ENCODE data around the gene MET.
A peak's percentile ranks its signal among the peaks of the same experiment; 100 is the strongest.
"Not testable (repeated sequence)": the region's sequence is repeated elsewhere in the genome, so short reads cannot be mapped to it uniquely, and the experiment has no call there.

Gene MET

GRCh38 chr7:116698930-116699721 lies 27.1 kb downstream of the MET start:
- peak; percentile 95 for DNase-seq

DNA sequence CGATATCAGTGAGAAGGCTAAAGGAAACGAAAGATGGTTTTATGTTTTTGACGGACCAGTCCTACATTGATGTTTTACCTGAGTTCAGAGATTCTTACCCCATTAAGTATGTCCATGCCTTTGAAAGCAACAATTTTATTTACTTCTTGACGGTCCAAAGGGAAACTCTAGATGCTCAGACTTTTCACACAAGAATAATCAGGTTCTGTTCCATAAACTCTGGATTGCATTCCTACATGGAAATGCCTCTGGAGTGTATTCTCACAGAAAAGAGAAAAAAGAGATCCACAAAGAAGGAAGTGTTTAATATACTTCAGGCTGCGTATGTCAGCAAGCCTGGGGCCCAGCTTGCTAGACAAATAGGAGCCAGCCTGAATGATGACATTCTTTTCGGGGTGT lies 27.7 kb downstream of the MET start:
- DNase-seq = no peak

- no peak for DNase-seq
Measured at GRCh38 chr7:116702046-116702785, 30.2 kb downstream of the MET start.

DNA sequence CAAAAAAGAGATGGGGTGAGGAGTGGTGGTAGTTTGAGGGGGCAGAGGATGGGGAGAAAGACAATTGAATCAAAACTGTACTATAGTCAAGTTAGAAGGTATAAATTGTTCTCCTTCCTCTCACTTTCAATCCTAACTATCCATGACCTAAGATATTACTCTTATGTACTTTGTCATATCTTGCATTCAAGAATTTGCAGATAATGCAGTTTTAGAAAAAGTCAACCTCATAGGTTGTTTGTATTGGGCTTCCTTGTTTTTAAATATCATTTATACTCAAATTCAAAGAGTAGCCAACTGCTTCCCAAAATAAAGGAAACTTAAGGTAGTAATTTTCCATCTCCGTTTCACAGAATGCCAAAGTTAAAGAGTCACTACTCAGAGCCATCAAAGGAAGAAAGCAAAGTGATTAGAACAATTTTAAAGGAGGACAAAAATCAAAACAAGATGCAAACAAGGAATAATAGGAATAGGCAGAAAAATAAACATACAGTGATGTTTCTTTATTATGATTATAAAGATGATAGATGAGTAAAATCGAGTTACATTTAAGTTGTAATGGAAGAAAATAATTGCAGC lies 32.7 kb downstream of the MET start:
- no peak for DNase-seq

- DNase-seq = no peak
Measured at GRCh38 chr7:116705419-116705818, 33.4 kb downstream of the MET start.

- peak; percentile 44 for DNase-seq
Measured at GRCh38 chr7:116706668-116707126, 34.7 kb downstream of the MET start.

DNA sequence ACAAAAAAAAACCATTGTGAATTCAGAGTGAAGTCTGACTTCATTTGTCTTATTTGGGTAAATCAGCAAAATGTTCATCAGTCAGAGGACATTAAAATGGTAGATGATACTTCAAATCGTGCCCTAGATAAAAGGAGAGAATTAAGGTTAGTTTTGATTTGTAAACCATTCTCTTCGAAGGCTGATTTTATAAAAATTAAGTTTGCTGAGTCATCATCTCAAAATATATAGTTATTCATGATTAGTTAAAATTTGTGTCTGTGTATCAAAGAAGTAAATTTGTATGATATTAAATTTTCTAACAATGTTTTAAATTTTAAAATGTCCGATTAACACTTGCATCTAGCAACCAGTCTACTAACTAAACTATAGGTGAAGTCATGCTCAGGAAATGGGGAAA lies 35.3 kb downstream of the MET start:
- DNase-seq = no peak

GRCh38 chr7:116708248-116708647 lies 36.3 kb downstream of the MET start:
- no peak for DNase-seq

DNA sequence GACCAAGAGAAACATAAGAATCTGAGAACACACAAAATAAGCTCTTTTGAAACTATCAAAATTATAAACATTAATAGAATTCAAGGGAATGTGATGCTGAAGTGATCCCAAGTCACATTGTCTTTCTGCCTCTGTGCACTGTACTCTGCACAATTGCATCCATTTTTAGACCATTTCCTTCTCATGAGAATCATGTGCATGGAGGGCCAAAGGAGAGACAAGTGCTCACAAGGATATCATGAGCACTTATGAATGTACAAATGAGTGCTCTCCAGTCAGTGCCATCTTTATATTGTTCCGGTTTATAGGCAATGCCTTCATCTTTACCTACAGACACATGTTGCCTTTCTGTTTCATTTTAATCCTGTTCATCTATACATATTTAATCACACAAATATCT lies 36.9 kb downstream of the MET start:
- peak; percentile 47 for DNase-seq

- no peak for DNase-seq
Measured at GRCh38 chr7:116709336-116709735, 37.3 kb downstream of the MET start.

GRCh38 chr7:116710764-116711452 lies 38.9 kb downstream of the MET start:
- peak; percentile 55 for DNase-seq

DNA sequence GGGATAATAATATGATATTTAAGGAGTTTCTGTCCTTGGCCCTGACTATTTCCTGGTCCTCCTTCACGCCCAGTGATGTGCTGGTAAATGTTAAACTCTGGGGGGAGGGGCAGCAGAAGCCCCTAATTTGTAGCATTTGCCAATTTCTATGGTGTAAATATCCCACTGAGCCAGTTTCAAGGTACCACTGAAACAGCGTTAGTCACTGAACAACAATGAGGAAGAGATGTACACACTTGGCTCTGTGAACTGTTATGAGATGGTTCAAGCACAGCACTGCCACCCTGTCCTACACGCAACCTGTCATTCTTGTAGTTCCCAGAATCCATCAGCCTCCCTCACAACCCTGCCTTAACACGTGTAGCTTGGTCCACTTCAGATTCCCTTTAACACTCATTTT lies 39.8 kb downstream of the MET start:
- DNase-seq = no peak

- no peak for DNase-seq
Measured at GRCh38 chr7:116713500-116713899, 41.5 kb downstream of the MET start.

DNA sequence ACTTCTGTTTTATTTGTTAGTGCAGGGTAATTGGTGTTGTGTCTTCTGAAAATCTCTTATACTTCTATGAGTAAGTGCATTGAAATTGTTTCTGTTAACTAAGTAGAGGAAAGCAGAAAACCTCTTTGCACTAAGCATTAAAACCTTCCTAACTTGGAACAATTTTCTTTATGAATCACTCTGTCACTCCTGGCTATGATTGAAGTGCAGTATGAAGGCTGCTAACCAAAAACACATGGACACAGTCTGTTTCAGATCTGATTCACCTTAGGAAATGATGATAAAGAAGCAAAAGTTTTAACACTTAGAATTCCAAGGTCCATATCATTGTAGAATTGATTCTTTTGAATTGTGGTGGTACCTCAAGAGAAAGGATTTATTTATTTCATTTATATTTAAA lies 41.9 kb downstream of the MET start:
- no peak for DNase-seq

DNA sequence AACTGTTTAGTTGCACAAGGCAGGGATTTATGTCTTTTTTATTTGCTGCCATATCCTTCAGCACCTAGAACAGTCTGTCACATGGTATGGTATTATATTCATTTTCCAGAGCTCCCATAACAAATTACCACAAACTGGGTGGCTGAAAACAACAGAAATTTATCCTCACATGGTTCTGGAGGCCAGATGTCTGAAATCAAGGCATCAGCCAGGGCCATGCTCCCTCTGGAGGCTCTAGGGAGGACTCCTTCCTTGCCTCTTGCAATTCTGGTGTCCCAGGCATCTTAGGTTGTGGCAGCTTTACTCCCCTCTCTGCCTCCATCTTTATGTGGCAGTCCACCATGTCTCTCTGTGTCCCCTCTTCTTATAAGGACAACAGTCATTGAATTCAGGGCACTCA lies 43.1 kb downstream of the MET start:
- no peak for DNase-seq

DNA sequence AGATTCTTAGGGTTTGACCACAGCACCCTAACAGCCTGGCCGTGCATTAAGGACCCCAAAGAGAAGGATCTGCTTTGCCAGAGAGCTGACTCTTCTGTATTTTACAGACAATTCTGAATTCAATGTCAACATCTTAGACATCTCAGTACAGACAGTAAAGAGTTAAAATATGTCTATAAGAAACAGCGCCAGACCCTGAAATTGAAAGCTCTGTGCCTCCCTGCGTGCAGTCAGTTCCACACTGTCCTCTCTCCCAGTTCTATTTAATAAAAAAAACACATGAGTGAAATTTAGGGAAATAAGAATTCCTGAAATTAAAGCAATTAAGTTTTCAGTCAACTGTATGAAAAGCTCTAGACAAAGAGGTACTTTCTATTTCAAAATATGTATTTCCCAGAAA lies 45.1 kb downstream of the MET start:
- no peak for DNase-seq

DNA sequence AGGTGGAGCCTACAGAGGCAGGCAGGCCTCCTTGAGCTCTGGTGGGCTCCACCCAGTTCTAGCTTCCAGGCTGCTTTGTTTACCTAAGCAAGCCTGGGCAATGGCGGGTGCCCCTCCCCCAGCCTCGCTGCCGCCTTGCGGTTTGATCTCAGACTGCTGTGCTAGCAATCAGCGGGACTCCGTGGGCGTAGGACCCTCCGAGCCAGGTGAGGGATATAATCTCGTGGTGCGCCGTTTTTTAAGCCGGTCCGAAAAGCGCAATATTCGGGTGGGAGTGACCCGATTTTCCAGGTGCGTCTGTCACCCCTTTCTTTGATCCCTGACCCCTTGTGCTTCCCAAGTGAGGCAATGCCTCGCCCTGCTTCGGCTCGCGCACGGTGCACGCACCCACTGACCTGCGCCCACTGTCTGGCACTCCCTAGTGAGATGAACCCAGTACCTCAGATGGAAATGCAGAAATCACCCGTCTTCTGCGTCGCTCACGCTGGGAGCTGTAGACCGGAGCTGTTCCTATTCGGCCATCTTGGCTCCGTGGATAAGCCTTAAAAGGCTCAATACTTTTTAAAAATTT lies 52.0 kb downstream of the MET start:
- DNase-seq = not testable (repeated sequence)

DNA sequence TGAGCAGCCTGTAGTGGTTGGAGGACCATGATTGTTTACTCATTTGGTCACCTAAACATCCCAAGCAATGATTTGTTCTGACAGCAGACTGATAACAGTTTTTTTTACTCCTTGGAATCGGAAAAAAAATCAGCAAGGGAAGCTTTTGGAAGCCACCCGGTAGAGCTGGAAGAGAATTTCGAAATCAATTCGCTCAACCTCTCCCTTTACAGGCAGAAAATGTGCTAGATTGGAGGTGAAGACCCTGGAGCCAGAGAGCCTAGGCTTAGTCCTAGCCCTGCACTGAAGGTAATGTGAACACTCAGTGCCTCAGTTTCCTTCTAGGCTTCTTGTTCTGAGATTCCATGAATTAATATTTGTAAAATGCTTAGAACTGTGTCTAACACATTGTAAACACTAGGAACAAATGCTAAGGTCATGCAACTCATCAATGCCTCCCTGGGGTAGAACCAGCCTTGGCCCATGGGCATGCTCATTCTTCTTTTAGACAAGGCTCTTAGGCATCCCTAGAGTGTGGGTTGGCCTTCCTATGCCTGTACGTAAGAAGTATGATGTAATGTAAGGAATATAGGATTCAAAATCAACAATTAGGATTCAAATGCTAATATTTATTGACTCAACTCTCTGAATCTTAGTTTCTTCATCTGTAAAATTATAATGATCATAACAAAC lies 52.7 kb downstream of the MET start:
- no peak for DNase-seq

GRCh38 chr7:116726149-116726548 lies 54.2 kb downstream of the MET start:
- DNase-seq = no peak

- no peak for DNase-seq
Measured at GRCh38 chr7:116726713-116727431, 54.9 kb downstream of the MET start.

DNA sequence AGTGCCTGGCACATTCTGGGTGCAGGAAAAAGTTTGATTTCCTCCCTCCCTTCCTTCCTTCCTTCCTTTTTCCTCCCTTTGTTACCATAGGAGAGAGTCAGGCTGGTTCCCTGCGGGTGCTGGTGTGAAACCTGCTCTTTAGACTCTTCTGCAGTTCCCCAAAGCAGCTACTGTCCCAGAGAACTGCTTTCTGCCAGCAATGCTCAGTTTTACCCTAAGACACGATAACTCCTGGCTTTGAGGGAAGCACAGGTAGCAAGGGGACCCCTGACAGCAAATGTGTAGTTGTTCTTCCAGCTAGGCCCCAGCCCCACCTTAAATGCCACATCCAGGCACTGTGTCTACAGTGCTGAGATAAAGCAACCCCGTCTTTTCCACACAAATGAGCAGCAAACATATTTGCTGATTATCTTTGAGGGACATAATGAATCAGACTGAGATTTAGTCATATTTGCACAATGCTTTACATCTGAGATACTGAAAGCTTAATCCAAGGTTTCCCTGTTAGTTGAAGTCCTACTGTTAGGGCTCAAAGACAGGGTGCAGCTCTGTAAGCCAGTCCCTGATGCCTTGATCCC lies 55.5 kb downstream of the MET start:
- DNase-seq = no peak

Data from NCI-H510A treated with DMSO at 0.1 percent for 48 hours (cell line).